Activated CD8-positive, alpha-beta memory T cell treated with anti-CD3 and anti-CD28 coated beads for 1 hour (primary cell): ENCODE results near the gene EPGN.

ENCODE experiments used
- DNase-seq, 2 donors: peaks; one replicate each; pipeline ENCODE4 v3.0.0-alpha.2; 2020; ENCODE audit warnings: low read depth in 1 of 2; ENCODE audit errors: extremely low read depth in 1 of 2

EPGN gene

GRCh38 chr4:74308215-74308614 lies at the start of gene EPGN:
Gene EPGN, plus strand, starts transcription at chr4:74308470. Its CDS starts 64 bp downstream, at chr4:74308534.
- no peak for DNase-seq

- no peak for DNase-seq
Observed at GRCh38 chr4:74258963-74259362, 49.3 kb upstream of the EPGN start.

- no peak for DNase-seq
Observed at GRCh38 chr4:74260036-74260435, 48.2 kb upstream of the EPGN start.

- DNase-seq, result no peak
Observed at GRCh38 chr4:74262522-74262921, 45.7 kb upstream of the EPGN start.

GRCh38 chr4:74263551-74263950 lies 44.7 kb upstream of the EPGN start:
- DNase-seq, result no peak

- DNase-seq, result no peak
Observed at GRCh38 chr4:74266081-74266480, 42.2 kb upstream of the EPGN start.

- no peak for DNase-seq
Observed at GRCh38 chr4:74267998-74268606, 40.2 kb upstream of the EPGN start.

GRCh38 chr4:74268643-74269042 lies 39.6 kb upstream of the EPGN start:
- DNase-seq, result no peak

GRCh38 chr4:74278490-74278889 lies 29.8 kb upstream of the EPGN start:
- DNase-seq, result no peak

- DNase-seq, result no peak
Observed at GRCh38 chr4:74279716-74280115, 28.6 kb upstream of the EPGN start.

- no peak for DNase-seq
Observed at GRCh38 chr4:74282926-74283325, 25.3 kb upstream of the EPGN start.

GRCh38 chr4:74283614-74284013 lies 24.7 kb upstream of the EPGN start:
- no peak for DNase-seq

- no peak for DNase-seq
Observed at GRCh38 chr4:74284053-74284452, 24.2 kb upstream of the EPGN start.

GRCh38 chr4:74287164-74287563 lies 21.1 kb upstream of the EPGN start:
- no peak for DNase-seq

- DNase-seq, result no peak
Observed at GRCh38 chr4:74287791-74288190, 20.5 kb upstream of the EPGN start.

GRCh38 chr4:74291471-74291870 lies 16.8 kb upstream of the EPGN start:
- DNase-seq, result no peak

- DNase-seq, result no peak
Observed at GRCh38 chr4:74292111-74292870, 16.0 kb upstream of the EPGN start.

GRCh38 chr4:74293558-74293957 lies 14.7 kb upstream of the EPGN start:
- DNase-seq, result no peak

- no peak for DNase-seq
Observed at GRCh38 chr4:74294681-74295080, 13.6 kb upstream of the EPGN start.

- DNase-seq, result no peak
Observed at GRCh38 chr4:74297539-74297938, 10.7 kb upstream of the EPGN start.

GRCh38 chr4:74304095-74304625 lies 4.1 kb upstream of the EPGN start:
- DNase-seq, result no peak

GRCh38 chr4:74305000-74305399 lies 3.3 kb upstream of the EPGN start:
- DNase-seq, result no peak
